GM18951 (cell line): Measurements from ENCODE around the gene DUSP18.
"Not testable (repeated sequence)": the region's sequence is repeated elsewhere in the genome, so short reads cannot be mapped to it uniquely, and the experiment has no call there.

Experiments
- POLR2A ChIP-seq: IDR thresholded peaks from 4 replicates; pipeline ENCODE4 v1.6.1; 2011; ENCODE audit warnings: mild to moderate bottlenecking; ENCODE audit not compliant: insufficient read length, insufficient read depth; ENCODE audit errors: extremely low read depth
- in situ Hi-C: fragments of 300-500 bp; cut with MboI; formaldehyde crosslinking; loops from one replicate; pipeline ENCODE4 v1.12.0; 2022; ENCODE audit warnings: low sequenced_read_pairs, mixed read lengths, inconsistent platforms; ENCODE audit not compliant: unreplicated experiment

Gene DUSP18

GRCh38 chr22:30691204-30691603, 23.5 kb upstream of the DUSP18 start:
- in situ Hi-C loops: no loop called here
- TF ChIP-seq POLR2A: no peak

GRCh38 chr22:30689622-30690021, 21.9 kb upstream of the DUSP18 start:
- in situ Hi-C loops: no loop called here
- no peak for TF ChIP-seq POLR2A

DNA sequence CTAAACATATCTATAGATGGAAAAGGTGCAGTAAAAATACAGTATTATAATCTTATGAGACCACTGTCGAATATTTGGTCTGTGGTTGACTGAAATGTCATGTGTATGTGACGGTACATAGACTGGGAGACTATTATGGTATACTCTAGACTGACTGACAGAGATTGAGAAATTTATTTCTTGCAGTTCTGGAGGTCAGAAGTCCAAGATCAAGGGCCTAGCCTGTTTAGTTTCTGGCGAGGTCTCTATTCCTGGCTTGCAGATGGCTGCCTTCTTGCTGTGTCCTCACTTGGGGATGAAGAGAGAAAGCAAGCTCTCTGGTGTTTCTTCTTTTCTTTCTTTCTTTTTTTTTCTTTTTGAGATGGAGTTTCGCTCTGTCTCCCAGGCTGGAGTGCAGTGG, 19.7 kb upstream of the DUSP18 start:
- TF ChIP-seq POLR2A: no peak
- in situ Hi-C loops: no loop called here

DNA sequence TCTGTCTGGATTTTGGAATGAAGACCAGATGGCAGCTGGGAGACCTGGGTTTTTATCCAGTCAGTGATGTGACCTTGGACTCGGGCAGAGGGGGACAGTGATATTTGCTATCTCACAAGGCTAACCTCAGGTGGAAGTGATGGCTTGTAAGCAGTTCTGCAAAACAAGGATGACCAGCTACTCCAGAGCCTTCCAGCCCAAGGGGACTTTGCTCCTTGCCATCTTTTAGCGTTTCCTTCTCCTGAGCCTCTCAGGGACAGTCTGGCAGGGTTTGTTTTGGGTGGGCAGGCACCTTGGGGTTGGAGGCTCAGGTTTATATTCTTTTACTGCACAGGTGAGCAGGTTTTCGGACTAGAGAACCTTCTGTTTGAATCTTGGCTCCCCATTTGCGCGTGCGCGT, 17.5 kb upstream of the DUSP18 start:
- in situ Hi-C loops: no loop called here

DNA sequence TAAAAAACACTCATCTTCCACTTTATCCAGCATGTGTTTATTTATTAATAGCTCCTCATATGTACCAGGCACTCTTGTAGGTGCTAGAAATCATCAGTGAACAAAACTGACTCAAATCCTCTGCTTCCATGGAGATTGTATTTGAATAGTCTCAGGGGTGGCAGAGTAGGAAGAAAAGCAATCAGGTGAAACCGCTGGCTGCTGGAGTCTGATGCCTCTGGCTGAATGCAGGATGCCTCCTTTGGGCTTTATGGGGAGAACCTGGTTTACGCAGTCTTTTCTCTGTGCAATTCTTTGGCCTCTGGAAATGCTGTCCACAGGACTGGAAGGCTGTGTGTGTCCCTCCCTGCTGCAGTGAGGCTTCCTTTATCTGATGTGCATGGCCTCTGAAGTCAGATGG, 14.2 kb upstream of the DUSP18 start:
- no peak for TF ChIP-seq POLR2A
- in situ Hi-C loops: no loop called here

More for the DNA sequence above, 17.5 kb upstream of the DUSP18 start:
- TF ChIP-seq POLR2A: no peak

DNA sequence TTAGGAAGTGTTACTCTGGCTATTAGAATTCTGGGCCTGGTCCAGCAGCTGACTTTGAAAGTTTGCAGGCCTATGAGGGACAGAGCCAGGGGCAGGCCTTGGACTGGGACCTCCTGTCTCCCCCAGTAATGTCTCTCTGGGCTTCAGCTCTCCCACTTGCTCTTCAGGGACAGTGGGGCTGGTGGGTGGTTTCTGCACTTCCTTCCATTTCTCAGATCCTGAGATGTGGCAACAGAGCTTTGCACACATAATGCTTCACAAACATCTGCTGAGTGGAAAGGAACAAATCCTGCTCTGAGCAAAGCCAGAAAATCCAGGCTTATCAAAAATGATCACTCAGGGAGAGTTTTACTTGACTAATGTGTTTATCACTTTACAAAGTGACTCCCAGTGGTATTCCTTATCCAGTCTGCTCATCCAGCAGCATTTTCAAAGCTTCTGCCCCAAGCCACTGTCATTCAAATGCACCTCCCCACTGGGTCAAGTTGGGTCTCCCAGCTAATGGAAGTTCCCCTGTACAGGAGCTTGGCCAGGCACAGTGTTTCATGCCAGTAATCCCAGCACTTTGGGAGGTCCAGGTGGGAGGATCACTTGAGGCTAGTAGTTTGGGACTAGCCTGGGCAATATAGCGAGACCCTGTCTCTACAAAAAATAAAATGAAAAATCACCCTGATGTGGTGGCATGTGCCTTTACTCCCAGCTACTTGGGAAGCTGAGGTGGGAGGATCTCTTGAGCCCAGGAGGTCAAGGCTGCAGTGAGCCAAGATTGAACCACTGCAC, 13.5 kb upstream of the DUSP18 start:
- no peak for TF ChIP-seq POLR2A
- in situ Hi-C loops: no loop called here

DNA sequence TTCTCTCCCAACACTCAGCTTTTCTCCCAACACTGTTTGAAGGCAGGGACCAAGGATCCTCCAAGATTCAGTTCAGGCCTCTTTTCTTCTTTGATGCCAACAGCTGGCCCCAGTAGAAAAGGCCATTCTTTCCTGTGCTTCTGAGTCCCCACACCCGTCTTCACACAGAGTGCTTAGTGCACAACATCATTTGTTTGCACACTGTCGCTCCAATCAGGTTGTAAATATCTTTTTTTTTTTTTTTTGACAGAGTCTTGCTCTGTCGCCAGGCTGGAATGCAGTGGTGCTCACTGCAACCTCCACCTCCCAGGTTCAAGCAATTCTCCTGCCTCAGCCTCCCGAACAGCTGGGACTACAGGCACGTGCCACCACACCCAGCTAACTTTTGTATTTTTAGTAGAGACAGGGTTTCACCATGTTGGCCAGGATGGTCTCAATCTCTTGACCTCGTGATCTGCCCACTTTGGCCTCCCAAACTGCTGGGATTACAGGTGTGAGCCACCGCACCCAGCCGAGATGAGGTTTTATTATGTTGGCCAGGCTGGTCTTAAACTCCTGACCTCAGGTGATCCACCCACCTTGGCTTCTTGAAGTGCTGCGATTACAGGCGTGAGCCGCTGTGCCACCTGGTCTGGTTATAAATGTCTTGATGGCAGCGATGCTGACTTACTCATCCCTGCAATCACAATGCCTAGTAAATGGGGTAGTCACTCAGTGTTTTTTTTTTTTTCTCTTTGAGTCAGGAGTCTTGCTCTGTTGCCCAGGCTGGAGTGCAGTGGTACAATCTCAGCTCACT, 12.4 kb upstream of the DUSP18 start:
- in situ Hi-C loops: not testable (repeated sequence)

- in situ Hi-C loops: not testable (repeated sequence)
These were observed 8.9 kb upstream of the DUSP18 start for GRCh38 chr22:30676565-30676964.

GRCh38 chr22:30675436-30675835, 7.8 kb upstream of the DUSP18 start:
- TF ChIP-seq POLR2A: no peak
- in situ Hi-C loops: no loop called here

DNA sequence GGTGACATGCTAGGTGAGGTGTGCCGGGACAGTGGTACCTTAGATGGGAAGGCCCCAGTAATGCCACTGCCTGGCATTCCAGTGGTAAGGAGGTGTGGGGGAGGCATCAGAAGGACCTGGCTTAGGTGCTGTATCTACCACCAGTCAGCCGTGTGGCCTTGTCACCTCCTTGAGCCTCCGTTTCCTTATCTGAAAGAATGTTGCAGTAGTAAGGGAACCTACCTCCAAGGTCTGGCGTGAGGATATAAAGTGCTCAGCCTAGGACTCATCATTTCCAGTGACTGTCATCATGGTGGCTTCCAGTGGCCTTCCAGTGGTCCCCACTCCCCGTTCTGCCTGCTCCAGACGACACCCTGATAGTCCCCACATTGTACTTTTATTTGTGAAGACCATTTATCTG, 6.8 kb upstream of the DUSP18 start:
- no peak for TF ChIP-seq POLR2A
- in situ Hi-C loops: no loop called here

DNA sequence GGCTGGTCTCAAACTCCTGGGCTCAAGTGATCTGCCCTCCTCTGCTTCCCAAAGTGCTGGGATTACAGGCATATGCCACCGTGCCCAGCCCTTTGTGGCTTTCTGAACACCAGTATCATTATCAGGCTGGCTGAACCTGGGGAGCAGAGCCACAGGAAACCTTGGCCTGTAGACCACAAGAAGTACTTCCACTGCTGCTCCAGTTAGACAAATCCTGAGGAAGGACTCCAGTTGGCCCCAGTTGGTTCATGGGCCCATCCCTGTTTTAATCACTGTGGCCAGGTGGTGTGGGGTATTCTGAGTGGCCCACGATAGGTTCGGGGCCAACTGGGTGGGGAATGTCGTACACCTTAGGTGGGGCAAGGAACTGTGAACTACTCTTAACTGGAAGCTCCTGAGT, 5.5 kb upstream of the DUSP18 start:
- in situ Hi-C loops: no loop called here

GRCh38 chr22:30671071-30671470, 3.4 kb upstream of the DUSP18 start:
- TF ChIP-seq POLR2A: no peak
- in situ Hi-C loops: no loop called here

More for the DNA sequence above, 5.5 kb upstream of the DUSP18 start:
- TF ChIP-seq POLR2A: no peak

DNA sequence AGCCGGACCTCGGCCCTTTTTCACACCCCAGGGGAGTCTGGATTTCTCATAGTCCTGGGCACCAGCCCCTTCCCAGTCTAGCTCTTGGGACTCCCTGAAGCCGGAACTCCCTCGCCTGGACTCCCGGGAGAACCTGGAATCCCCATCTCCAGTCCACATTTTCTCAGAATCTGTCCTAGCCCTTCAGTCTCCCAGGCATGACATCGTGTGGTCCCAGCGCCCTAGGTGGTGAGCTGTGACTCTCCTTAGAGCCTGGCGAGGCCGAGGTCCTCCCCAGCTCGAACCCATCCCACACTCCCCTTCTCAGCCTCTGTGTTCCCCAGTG, 673 bp upstream of the DUSP18 start:
- TF ChIP-seq POLR2A: no peak
- in situ Hi-C loops: no loop called here

- no peak for TF ChIP-seq POLR2A
- in situ Hi-C loops: no loop called here
These were observed 575 bp downstream of the DUSP18 start for GRCh38 chr22:30667107-30667493.
